HG03103 (cell line): Measurements from ENCODE around the gene PTPRN2.
"Not testable (repeated sequence)": the region's sequence is repeated elsewhere in the genome, so short reads cannot be mapped to it uniquely, and the experiment has no call there.

ENCODE experiments used
- ATAC-seq: cut with Tn5 transposase; IDR thresholded peaks from one replicate; pipeline ENCODE4 v1.9.1; 2021; ENCODE audit warnings: low read depth; ENCODE audit not compliant: unreplicated experiment

The PTPRN2 gene

GRCh38 chr7:158343526-158343925 is 244.1 kb downstream of the PTPRN2 start:
- no peak for ATAC-seq

- not testable (repeated sequence) for ATAC-seq
These were observed 246.5 kb downstream of the PTPRN2 start for GRCh38 chr7:158341097-158341496.

GRCh38 chr7:158336952-158337351 is 250.7 kb downstream of the PTPRN2 start:
- ATAC-seq: not testable (repeated sequence)

GRCh38 chr7:158332516-158332915 is 255.1 kb downstream of the PTPRN2 start:
- ATAC-seq: not testable (repeated sequence)

- not testable (repeated sequence) for ATAC-seq
These were observed 255.7 kb downstream of the PTPRN2 start for GRCh38 chr7:158331826-158332450.

GRCh38 chr7:158329686-158330085 is 257.9 kb downstream of the PTPRN2 start:
- ATAC-seq: no peak

- ATAC-seq: no peak
These were observed 258.5 kb downstream of the PTPRN2 start for GRCh38 chr7:158329014-158329610.

- ATAC-seq: no peak
These were observed 259.1 kb downstream of the PTPRN2 start for GRCh38 chr7:158328376-158329013.

GRCh38 chr7:158327571-158328180 is 259.9 kb downstream of the PTPRN2 start:
- no peak for ATAC-seq

GRCh38 chr7:158327012-158327411 is 260.6 kb downstream of the PTPRN2 start:
- ATAC-seq: no peak

- no peak for ATAC-seq
These were observed 261.9 kb downstream of the PTPRN2 start for GRCh38 chr7:158325530-158326381.

- no peak for ATAC-seq
These were observed 262.9 kb downstream of the PTPRN2 start for GRCh38 chr7:158324397-158325360.

- no peak for ATAC-seq
These were observed 263.8 kb downstream of the PTPRN2 start for GRCh38 chr7:158323741-158324396.

GRCh38 chr7:158322616-158323530 is 264.8 kb downstream of the PTPRN2 start:
- no peak for ATAC-seq

GRCh38 chr7:158321936-158322615 is 265.5 kb downstream of the PTPRN2 start:
- no peak for ATAC-seq

GRCh38 chr7:158321056-158321700 is 266.4 kb downstream of the PTPRN2 start:
- ATAC-seq: no peak

GRCh38 chr7:158320328-158320727 is 267.3 kb downstream of the PTPRN2 start:
- ATAC-seq: no peak
